ENCODE measurements around the gene TSPYL2.
A peak's percentile ranks its signal among the peaks of the same experiment; 100 is the strongest.

TSPYL2 gene

GRCh38 chrX:53081925-53082772, at the start of gene TSPYL2:
Gene TSPYL2, plus strand, starts transcription at chrX:53082367. Its CDS starts 132 bp downstream, at chrX:53082499.
- DNase-seq: peak; percentile 94

- DNase-seq: no peak
Observed at GRCh38 chrX:53036149-53036548, 46.0 kb upstream of the TSPYL2 start.

GRCh38 chrX:53039236-53039635, 42.9 kb upstream of the TSPYL2 start:
- DNase-seq: no peak

- DNase-seq: no peak
Observed at GRCh38 chrX:53044995-53045394, 37.2 kb upstream of the TSPYL2 start.

- no peak for DNase-seq
Observed at GRCh38 chrX:53047228-53047627, 34.9 kb upstream of the TSPYL2 start.

- no peak for DNase-seq
Observed at GRCh38 chrX:53048169-53049126, 33.7 kb upstream of the TSPYL2 start, which contains the start of gene GPR173. Gene GPR173, plus strand, starts transcription at chrX:53048789. Its CDS starts 27,833 bp downstream, at chrX:53076622.

- DNase-seq: no peak
Observed at GRCh38 chrX:53049127-53049517, 33.0 kb upstream of the TSPYL2 start.

- no peak for DNase-seq
Observed at GRCh38 chrX:53050841-53051240, 31.3 kb upstream of the TSPYL2 start.

- no peak for DNase-seq
Observed at GRCh38 chrX:53055244-53055849, 26.8 kb upstream of the TSPYL2 start.

GRCh38 chrX:53056292-53056691, 25.9 kb upstream of the TSPYL2 start:
- DNase-seq: no peak

- DNase-seq: no peak
Observed at GRCh38 chrX:53065104-53065503, 17.1 kb upstream of the TSPYL2 start.

GRCh38 chrX:53071064-53071463, 11.1 kb upstream of the TSPYL2 start:
- no peak for DNase-seq

- peak; percentile 60 for DNase-seq
Observed at GRCh38 chrX:53071604-53072417, 10.4 kb upstream of the TSPYL2 start.

GRCh38 chrX:53072418-53073114, 9.6 kb upstream of the TSPYL2 start:
- no peak for DNase-seq

GRCh38 chrX:53073115-53073586, 9.0 kb upstream of the TSPYL2 start:
- no peak for DNase-seq

GRCh38 chrX:53075011-53075410, 7.2 kb upstream of the TSPYL2 start:
- DNase-seq: no peak

- DNase-seq: no peak
Observed at GRCh38 chrX:53076671-53077070, 5.5 kb upstream of the TSPYL2 start.

GRCh38 chrX:53077207-53078197, 4.7 kb upstream of the TSPYL2 start:
- DNase-seq: no peak

- DNase-seq: no peak
Observed at GRCh38 chrX:53078943-53079342, 3.2 kb upstream of the TSPYL2 start.

Data from activated naive CD4-positive, alpha-beta T cell treated with Interleukin-2 at 50 U/mL for 16 hours (primary cell).